GM19099 (cell line): ENCODE data around the gene HOXD8.

ENCODE experiments used
- POLR2A ChIP-seq: IDR thresholded peaks from 3 replicates; pipeline ENCODE4 v1.6.1; 2011; ENCODE audit warnings: low read depth; ENCODE audit not compliant: insufficient read length; ENCODE audit errors: extremely low read depth

The HOXD8 gene

GRCh38 chr2:176105730-176106580 lies 23.6 kb upstream of the HOXD8 start:
- no peak for TF ChIP-seq POLR2A

GRCh38 chr2:176106581-176107539 lies 22.6 kb upstream of the HOXD8 start, which contains the start of gene HOXD11:
Gene HOXD11, plus strand, starts transcription at chr2:176107280. Its CDS starts 76 bp downstream, at chr2:176107356.
- TF ChIP-seq POLR2A = no peak

- no peak for TF ChIP-seq POLR2A
Observed at GRCh38 chr2:176107731-176108181, 21.7 kb upstream of the HOXD8 start.

- TF ChIP-seq POLR2A = no peak
Observed at GRCh38 chr2:176109192-176109901, 20.2 kb upstream of the HOXD8 start.

GRCh38 chr2:176109946-176110345 lies 19.6 kb upstream of the HOXD8 start:
- no peak for TF ChIP-seq POLR2A

GRCh38 chr2:176110415-176111308 lies 18.8 kb upstream of the HOXD8 start:
- TF ChIP-seq POLR2A = no peak

- no peak for TF ChIP-seq POLR2A
Observed at GRCh38 chr2:176111309-176111663, 18.2 kb upstream of the HOXD8 start.

GRCh38 chr2:176111846-176112374 lies 17.6 kb upstream of the HOXD8 start:
- TF ChIP-seq POLR2A = no peak

GRCh38 chr2:176112375-176113302 lies 16.9 kb upstream of the HOXD8 start:
- TF ChIP-seq POLR2A = no peak

- TF ChIP-seq POLR2A = no peak
Observed at GRCh38 chr2:176114120-176114929, 15.2 kb upstream of the HOXD8 start.

GRCh38 chr2:176114930-176115625 lies 14.4 kb upstream of the HOXD8 start:
- TF ChIP-seq POLR2A = no peak
